HG03442 (cell line): Measurements from ENCODE around the gene PCDH1.

Source experiments
- ATAC-seq: cut with Tn5 transposase; IDR thresholded peaks from one replicate; pipeline ENCODE4 v1.9.1; 2021; ENCODE audit warnings: mild to moderate bottlenecking, moderate library complexity; ENCODE audit not compliant: unreplicated experiment

The PCDH1 gene

DNA sequence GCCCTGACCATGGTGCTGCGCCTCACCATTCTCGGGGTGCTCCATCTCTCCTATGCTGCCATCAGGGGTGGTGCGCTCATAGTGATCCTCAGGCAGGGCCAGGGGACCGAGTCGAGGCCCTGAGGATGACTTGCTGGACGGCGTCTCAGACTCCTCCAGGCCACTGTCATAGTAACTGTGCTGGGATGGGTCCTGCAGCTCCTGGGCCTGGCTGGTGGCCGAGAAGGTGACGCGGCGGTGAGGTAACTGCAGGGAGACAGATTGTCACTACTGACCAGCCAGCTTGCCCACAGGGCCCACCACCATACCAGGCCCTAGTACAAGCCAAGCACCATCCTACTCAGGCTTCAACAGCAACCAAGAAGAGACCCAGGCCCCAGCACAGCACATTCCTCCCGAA is 21.0 kb downstream of the PCDH1 start:
- ATAC-seq = no peak

DNA sequence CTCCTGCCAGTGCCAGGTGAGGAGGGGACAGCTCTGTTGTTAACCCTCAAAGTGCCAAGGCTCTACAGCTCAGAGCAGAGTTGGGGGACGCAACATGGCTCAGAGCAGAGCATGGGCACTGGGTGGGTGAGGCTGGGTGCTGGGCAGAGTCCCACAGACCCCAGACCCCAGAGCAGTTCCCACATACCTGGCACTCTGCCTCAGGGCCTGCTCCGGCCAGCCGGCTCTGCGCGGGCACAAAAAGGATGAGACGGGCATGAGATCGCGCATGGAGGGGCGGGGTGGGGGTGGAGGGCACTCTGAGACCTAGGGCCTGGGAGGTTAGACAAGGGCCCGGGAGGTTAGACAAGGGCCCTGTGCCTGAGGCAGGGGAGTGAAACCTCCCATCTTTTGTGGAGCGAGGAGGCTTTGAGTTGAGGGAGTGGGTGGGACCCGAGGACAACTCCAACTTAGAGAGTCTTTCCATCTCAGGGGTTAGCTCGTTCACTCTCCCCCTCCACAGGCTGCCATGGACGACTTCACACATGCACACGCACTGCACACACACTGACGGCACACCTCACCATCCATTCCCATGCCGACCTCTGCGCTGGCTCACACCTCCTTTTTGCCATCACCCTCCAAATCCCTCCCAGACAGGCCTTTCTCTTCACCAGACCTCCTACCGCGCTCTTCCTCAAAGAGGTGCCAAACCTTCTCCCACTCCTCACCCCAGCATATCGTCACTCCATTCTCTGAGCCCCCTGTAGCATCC is 22.0 kb downstream of the PCDH1 start:
- ATAC-seq = no peak

- ATAC-seq = no peak
These were observed 22.8 kb downstream of the PCDH1 start for GRCh38 chr5:141855265-141856036.

- ATAC-seq = no peak
These were observed 24.1 kb downstream of the PCDH1 start for GRCh38 chr5:141853895-141854626.

DNA sequence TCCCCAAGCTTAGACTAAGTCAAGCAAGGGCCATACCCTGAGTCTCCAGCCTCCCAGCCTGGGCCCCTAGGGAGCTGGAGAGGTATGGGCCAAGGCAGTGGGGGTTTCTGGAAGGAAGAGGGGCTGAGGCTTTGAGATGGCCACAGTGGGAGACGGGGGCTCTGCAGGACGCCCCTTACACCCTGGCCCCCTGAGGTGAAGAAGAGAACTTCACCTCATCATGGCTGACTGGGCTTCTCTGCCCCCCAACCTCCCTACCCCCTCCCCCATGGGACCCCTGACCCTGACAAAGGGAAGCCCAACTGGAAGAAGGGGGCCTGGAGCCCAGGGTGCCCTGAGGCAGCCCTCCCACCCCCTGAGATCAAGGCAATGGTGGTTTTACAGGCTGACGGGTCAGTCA is 25.8 kb downstream of the PCDH1 start:
- no peak for ATAC-seq

GRCh38 chr5:141851195-141851874 is 26.9 kb downstream of the PCDH1 start:
- ATAC-seq = no peak

GRCh38 chr5:141850786-141851185 is 27.4 kb downstream of the PCDH1 start:
- no peak for ATAC-seq

DNA sequence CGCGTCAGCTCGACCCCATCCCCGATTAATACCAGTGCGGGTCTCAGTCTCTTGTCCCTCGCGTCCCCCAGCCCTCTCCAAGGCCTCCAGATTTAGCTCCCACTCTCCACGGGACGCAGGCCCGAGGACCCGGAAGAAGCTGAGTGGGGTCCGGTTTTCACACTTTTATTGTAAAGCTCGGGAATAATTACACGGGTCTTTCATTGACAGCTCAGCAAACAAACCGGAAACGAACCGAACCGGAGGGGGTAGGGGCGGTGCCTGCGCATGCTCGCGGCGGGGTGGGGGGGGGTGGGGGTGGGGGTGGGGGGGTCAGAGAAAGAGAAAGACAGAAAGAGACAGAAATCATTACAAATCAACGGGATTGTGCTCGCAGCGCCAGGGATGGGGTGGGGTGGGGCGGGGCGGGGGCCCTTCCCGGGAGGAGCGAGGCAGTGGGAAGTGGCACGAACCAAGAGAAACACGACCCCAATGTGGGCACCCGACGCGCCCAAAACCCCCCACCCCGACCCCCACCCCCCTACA is 27.9 kb downstream of the PCDH1 start:
- peak; percentile 2 for ATAC-seq

DNA sequence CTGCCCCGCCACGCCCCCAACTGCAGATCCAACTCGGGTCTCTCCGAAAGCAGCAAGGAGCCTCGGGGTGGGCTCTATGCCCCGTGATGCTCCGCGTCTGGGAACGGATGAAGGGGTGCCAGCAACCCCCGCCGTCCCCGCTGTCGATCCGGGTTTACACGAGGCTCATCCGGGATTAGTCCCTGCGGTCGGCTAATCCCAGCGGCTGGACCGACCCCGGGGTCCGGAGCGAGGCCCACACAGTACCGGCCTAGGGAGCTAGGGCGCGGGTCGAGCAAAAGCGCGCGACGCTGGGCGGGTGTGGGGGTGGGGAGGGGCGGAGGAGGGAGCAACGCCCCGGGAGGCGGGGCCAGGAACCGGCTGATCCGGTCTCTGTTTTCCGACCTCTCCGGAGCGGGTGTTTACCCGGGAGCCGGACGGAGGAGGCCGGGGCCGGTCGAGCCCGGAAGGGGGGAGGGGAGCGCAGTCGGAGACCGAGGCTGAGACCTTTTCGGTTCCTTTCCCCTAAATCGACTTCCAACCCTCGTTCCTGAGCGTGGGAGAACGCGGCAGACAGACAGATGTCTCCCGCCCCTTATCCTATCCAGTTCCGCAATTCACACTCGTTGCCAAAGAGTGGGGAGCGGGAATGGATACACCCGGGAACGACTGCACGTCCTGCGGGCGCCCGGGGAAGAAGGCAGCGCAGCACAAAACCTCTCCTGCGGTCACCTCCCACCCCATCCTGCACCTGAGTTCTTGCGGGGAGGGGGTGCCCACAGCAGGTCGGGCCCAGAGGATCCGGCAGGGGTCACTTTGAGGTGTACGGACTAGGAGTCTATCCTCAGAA is 28.6 kb downstream of the PCDH1 start:
- peak; percentile 67 for ATAC-seq

DNA sequence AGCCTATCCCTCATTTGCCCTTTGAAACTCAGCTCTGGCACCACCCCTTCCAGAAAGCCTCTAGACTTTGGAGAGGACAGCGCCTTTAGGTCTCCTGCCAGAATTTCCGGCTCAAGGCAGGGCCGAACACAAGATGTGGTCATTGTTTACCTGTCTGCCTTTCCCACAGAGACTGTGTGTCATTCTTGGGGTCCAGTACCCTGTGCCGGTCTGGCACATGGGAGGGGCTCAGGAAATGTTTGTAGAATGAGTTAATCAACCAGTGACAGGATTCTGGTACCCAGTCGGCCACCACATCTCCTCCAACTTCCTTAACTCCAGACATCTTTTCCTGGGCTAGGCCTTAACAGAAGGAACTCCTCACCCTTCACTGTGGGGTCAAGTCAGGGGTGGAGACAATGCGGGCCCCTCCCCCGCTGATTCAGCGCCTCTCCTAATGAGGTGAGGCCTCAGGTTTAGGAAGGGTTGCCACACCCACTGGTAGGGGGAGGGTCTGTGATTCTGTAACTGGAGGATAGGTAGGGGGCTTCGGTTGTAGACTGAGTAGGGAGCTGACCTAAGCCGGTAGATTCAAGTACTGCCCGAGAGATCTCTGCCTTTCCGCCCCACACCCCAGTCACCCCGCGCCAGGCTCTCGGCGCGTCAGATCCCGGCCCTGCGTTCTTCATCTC is 29.3 kb downstream of the PCDH1 start:
- peak; percentile 30 for ATAC-seq

GRCh38 chr5:141846031-141846430 is 32.2 kb downstream of the PCDH1 start:
- ATAC-seq = no peak

DNA sequence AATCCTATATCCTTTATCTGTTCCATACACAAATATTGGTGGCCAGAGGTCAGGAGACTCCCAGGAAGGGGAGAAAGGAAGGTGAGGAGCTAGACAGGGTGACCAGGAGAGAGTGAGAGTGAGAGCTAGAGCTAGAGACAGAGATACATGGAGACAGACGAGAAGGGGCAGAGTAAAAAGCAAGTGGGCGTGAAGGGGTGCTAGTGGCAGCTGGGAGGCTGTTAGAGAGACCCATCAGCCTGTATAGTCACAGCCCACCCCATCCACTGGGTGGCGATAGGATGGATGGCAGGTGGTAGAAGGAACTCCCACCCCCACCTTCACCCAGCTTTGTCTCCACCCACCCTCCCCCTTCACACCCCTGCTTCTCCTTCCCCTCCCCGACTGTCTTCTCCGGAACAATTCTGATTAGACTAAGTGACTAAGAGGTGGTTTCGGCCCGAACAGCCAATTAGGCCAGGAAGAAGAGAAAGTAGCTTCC is 32.8 kb downstream of the PCDH1 start:
- ATAC-seq = no peak

DNA sequence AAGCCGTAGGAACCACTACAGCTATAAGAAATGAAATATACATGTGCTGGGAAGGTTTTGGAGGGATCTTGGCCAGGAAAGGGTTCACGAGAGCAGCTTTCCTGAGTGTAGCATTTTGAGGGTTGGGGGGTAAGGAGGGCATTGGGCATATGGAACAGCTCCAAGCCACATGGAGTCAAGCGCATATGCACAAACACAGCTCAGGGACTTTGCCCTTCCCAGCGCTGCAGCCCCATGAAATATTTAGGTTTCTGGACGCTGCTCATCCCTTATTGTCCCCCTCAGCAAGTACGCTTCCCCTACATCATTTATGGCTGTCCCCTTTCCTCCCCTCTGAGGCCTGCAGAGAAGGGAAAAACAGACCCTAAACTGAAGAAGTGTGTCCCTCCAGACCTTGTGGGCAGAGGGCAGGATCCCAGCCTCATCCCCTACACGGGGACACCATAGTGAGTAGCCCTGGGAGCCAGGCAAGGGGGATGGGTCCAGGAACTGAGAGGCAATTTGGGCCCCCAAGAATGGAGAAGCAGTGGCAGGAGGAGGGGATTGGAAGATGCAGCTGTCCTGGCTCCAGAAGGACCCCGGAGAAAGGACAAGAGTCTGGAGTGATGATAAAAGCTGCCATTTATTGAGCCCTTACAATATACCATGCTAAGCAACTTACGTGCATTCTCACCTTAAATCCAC is 33.7 kb downstream of the PCDH1 start:
- ATAC-seq = no peak

- ATAC-seq = no peak
These were observed 34.9 kb downstream of the PCDH1 start for GRCh38 chr5:141843156-141843927.

- no peak for ATAC-seq
These were observed 36.6 kb downstream of the PCDH1 start for GRCh38 chr5:141841378-141842180.

DNA sequence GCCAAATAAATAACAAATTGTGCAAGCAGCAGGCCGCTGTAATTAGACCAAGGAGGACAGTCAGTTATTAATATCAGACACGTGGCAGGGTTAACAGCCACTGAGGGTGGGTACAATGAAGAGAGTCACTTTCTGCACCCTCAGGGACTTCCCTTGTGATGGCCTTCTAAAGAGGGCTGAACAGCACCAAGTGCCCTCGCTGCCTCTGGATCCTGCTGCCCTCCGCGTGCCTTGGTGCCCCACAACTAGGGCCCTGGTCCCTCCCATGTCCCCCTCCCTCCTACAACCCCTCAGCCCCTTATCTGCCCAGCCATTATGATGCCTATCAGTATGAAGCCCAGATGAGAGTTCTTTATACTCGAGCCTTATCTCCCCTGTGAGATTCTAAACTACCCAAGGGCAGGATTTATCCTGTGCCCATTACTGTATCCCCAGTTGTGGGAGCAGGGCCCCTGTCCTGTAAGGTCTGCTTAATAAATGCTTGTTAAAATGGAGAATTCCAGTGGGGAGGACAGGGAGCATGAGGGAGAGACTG is 37.3 kb downstream of the PCDH1 start:
- no peak for ATAC-seq

DNA sequence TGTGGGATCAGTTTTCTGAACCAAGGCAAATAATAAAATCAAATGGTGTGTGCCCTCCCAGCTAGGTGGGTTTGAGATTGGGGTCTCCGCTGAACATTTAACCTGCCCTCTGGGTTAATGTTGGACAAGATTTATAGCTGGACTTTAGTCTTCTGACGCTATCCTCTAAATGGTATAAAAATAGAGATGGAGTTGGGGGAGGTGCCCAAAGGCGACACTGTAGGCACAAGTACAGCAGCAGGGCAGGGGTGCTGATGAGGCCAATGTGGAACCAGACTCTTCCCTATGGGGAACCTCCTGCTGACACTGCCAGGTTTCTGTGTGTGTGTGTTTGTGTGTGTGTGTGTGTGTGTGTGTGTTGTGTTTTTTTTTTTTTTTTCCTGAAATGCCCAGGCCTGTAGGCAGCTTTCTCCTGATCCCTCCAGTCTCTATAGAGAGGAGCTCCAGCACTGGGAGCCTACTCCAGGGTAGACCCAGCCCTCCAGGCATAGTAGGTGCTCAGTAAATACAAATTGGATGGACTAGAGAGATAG is 37.9 kb downstream of the PCDH1 start:
- ATAC-seq = no peak
